ENCODE measurements around the gene CNPY1.

DNA sequence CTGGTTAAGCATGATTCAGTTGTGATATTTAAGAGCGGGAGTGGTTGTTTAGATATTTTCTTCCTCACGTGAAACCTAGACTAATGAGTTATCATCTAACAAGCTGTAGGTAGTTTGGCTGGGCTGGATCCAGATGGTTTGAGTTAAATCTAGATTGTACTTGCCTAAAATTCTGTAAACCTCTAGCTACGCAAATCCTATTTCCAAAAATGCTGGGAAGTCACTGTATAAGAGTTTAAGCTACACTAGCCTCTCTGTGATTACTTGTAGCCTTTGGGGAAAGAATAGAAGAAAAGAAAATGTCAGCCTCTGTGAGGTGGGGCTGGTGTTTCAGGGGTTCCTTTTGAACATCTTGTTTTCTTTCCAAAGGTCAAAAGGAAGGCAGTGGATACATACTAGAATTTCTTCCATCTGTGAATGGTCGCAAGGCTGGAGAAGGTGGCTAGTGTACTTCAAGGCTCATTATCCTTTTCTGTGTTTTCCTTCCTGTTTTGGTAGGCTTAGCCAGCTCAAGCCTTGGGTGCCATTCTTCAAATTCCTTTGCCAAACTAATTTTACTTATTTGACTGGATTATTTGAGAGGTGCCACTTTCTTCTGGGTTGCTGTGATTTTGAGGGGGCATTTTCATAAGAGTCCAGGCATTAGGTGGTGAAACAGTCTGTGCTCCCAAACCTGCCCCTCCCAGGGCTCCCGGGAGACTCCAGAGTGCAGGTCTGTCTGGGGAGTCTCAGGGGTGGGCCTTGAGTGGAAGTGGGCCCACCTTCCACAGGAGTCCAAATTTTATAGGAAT, 93.7 kb downstream of the CNPY1 start:
- TF ChIP-seq CTCF (IDR thresholded peaks at IDR 0.05), result no peak
- TF ChIP-seq EP300 (IDR thresholded peaks at IDR 0.05), result no peak

Data from stomach (tissue), 4 donors.